HUES64 (cell line): ENCODE data around the gene TGFBR3. TPM values are rescaled to one million over a fixed set of nuclear protein-coding genes. Genes with fewer than 3 reads are reported as not detected.

ENCODE experiments used
- H3K27ac ChIP-seq: 2 replicates; pipeline ENCODE4 v1.7.0; 2013; ENCODE audit warnings: low read depth, low read length, inconsistent platforms
- H3K27me3 ChIP-seq: 2 replicates; pipeline ENCODE4 v1.6.1; 2013; ENCODE audit warnings: mild to moderate bottlenecking, low read length; ENCODE audit not compliant: insufficient read depth
- H3K36me3 ChIP-seq: 2 replicates; pipeline ENCODE4 v1.6.1; 2013; ENCODE audit warnings: mild to moderate bottlenecking, low read length; ENCODE audit not compliant: insufficient read depth
- H3K4me1 ChIP-seq: 2 replicates; pipeline ENCODE4 v1.6.1; 2013; ENCODE audit warnings: mild to moderate bottlenecking, low read length, moderate library complexity; ENCODE audit not compliant: insufficient read depth
- H3K4me3 ChIP-seq: 2 replicates; pipeline ENCODE4 v1.5.1; 2013; ENCODE audit warnings: mild to moderate bottlenecking, low read length, moderate library complexity
- H3K9ac ChIP-seq: 2 replicates; pipeline ENCODE4 v1.6.1; 2013; ENCODE audit warnings: mild to moderate bottlenecking, low read depth, low read length
- H3K9me3 ChIP-seq: 2 replicates; pipeline ENCODE4 v1.6.1; 2013; ENCODE audit warnings: low read depth, low read length; ENCODE audit not compliant: insufficient read depth
- WGBS: fragments of 150-250, 120-280 bp; methylation state at CpG from one replicate; pipeline ENCODE4 v1.1.7; 2013; ENCODE audit warnings: missing lambda C conversion rate; 5-methylcytosine and 5-hydroxymethylcytosine counted together
- polyA plus RNA-seq, 2 experiments: library from polyadenylated mRNA; stranded (reverse); fragments of 50-300 nt; gene quantifications; one replicate each; pipeline ENCODE4 v1.2.3, GENCODE V29; 2013

The TGFBR3 gene
- polyA plus RNA-seq (2013, experiment 1 of 2) = 2.5 TPM
- polyA plus RNA-seq (2013, experiment 2 of 2) = 4.1 TPM

GRCh38 chr1:91885716-91886506 lies at the start of gene TGFBR3:
Gene TGFBR3 (minus strand): TSS chr1:91886151. CDS start chr1:91861531, 24,620 bp downstream.
- peaks cover 47% of the 10 kb centered on the region for H3K27me3 ChIP-seq
- H3K9ac ChIP-seq = peak within 1 kb of the TSS; percentile 78
- no peaks in the 10 kb centered on the region for H3K9me3 ChIP-seq
- peaks cover 7% of the 10 kb centered on the region; the same call in 1 of the 2 replicates for H3K4me1 ChIP-seq
- WGBS = under 1% methylated on average over 92 of the region's 92 CpGs
- H3K27ac ChIP-seq = peak within 1 kb of the TSS; percentile 49; the same call in 1 of the 2 replicates
- peak within 1 kb of the TSS; percentile 90 for H3K4me3 ChIP-seq
- H3K36me3 ChIP-seq = no peaks in the 10 kb centered on the region

DNA sequence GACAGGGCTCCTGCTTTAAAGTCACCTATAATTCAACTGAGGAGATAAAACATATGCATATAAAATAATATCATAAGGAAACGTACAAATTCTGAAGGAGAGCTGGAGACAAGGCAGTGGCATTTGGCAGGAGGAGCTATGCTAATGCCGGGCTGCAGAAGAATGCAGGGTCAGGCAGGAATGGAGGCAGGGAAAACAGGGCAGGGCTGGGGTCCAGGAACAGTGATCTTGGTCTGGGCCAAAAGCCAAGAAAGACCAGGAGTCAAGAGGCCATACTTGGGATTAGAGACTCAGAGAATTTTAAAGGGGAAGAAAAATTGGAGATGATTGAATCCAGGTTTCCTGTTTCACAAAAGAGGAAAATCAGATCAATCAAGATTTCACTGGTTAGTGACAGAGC lies 43.3 kb upstream of the TGFBR3 start:
- Histone ChIP-seq H3K9ac (no peak overlapping the region; the same call in 1 of the 2 replicates), H3K27me3 (no peaks in the 10 kb centered on the region), H3K4me1 (peaks cover 6% of the 10 kb centered on the region; the same call in 1 of the 2 replicates), H3K4me3 (no peak overlapping the region), H3K36me3 (no peaks in the 10 kb centered on the region), H3K9me3 (no peaks in the 10 kb centered on the region), H3K27ac (peak overlapping the region; percentile 23; the same call in 1 of the 2 replicates)
- 47% methylated on average over 2 of the region's 2 CpGs for WGBS

DNA sequence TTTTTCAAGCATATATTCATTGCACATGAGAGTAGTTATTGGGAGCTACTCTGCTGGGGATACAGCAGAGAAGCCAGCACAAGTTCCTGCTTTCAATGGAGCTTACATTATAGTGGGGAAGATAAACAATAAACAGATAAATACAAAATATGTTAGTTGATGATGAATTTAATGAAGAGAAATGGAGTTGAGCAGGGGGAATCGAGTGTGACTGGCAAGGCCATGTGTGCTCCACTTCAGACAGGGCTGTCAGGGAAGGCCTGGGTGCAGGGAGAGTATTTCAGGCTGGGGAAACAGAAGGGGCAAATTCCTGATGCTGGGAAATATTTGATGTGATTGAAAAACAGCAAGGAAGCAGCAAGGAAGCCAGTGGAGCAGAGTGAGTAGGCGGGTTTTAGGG lies 42.1 kb upstream of the TGFBR3 start:
- 92% methylated on average over 2 of the region's 2 CpGs for WGBS
- H3K9ac ChIP-seq = no peak overlapping the region

DNA sequence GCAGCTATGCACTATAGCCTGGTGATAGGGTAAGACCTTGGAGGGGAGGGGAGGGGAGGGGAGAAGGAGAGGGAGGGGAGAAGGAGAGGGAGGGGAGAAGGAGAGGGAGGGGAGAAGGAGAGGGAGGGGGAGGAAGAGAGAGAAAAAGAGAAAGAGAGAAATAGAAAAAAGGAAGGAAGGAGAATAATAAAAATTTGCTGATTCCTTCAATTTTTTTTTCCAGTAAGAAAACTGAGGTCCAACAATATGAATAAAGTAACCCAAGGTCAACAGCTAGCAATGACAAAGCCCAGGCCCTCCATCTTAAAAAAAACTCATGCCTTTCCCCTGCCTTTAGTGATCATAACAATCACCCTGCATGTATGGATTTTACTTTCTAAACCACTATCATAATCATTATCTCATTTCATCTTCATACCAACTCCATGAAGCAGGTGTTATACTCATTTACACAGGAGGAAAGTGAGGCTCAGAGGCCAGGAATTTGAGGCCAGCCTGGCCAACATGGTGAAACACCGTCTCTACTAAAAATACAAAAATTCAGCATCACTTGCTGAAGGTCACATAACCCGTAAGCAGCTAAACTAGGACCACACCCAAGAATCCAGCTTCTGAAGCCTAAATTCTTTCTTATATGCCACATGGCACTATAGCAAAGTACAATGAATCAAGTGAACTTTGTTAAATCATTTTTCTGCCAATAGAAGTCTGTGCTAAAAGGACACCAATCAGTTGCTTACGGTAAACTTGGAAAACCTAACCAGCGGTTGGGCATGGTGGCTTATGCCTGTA lies 39.9 kb upstream of the TGFBR3 start:
- 95% methylated on average over 4 of the region's 4 CpGs for WGBS
- H3K4me3 ChIP-seq = no peak overlapping the region

More for the DNA sequence above, 42.1 kb upstream of the TGFBR3 start:
- no peak overlapping the region for H3K4me3 ChIP-seq
- no peak overlapping the region for H3K27ac ChIP-seq
- no peaks in the 10 kb centered on the region for H3K27me3 ChIP-seq
- peaks cover 6% of the 10 kb centered on the region; the same call in 1 of the 2 replicates for H3K4me1 ChIP-seq
- H3K9me3 ChIP-seq = no peaks in the 10 kb centered on the region
- no peaks in the 10 kb centered on the region for H3K36me3 ChIP-seq

DNA sequence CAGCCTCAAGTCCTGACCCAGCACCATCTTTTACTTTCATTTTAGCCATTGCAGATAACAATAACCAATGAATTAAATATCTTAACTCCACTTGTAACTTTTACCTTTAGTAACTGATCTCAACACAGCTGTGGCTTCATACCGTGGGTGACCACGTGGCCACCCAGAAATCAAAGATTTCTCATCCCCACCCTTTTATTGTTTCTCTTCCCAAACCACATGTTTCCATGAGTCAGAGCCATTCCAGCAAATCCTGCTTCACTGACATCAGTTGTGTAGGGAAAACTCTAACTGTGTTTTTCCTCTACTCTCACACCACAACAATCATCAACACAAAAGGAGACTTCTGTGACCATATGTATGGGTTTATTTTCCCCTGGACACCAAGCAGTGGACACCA lies 38.2 kb upstream of the TGFBR3 start:
- Histone ChIP-seq H3K4me3 (no peak overlapping the region), H3K27me3 (no peaks in the 10 kb centered on the region), H3K9me3 (no peaks in the 10 kb centered on the region), H3K9ac (no peak overlapping the region), H3K36me3 (no peaks in the 10 kb centered on the region), H3K4me1 (peaks cover 2% of the 10 kb centered on the region; the same call in 1 of the 2 replicates), H3K27ac (no peak overlapping the region)
- WGBS = 94% methylated on average over 2 of the region's 2 CpGs

More for the DNA sequence above, 39.9 kb upstream of the TGFBR3 start:
- Histone ChIP-seq H3K4me1 (peaks cover 6% of the 10 kb centered on the region; the same call in 1 of the 2 replicates), H3K27ac (no peak overlapping the region), H3K9ac (no peak overlapping the region), H3K27me3 (no peaks in the 10 kb centered on the region), H3K9me3 (no peaks in the 10 kb centered on the region), H3K36me3 (no peaks in the 10 kb centered on the region)

- H3K9ac ChIP-seq = no peak overlapping the region
- no peak overlapping the region for H3K4me3 ChIP-seq
- no peaks in the 10 kb centered on the region for H3K27me3 ChIP-seq
- no peaks in the 10 kb centered on the region for H3K9me3 ChIP-seq
- no peak overlapping the region for H3K27ac ChIP-seq
- H3K4me1 ChIP-seq = peaks cover 3% of the 10 kb centered on the region; the same call in 1 of the 2 replicates
- 89% methylated on average over 8 of the region's 8 CpGs for WGBS
- H3K36me3 ChIP-seq = no peaks in the 10 kb centered on the region
These were observed 34.0 kb upstream of the TGFBR3 start for GRCh38 chr1:91919962-91920361.

DNA sequence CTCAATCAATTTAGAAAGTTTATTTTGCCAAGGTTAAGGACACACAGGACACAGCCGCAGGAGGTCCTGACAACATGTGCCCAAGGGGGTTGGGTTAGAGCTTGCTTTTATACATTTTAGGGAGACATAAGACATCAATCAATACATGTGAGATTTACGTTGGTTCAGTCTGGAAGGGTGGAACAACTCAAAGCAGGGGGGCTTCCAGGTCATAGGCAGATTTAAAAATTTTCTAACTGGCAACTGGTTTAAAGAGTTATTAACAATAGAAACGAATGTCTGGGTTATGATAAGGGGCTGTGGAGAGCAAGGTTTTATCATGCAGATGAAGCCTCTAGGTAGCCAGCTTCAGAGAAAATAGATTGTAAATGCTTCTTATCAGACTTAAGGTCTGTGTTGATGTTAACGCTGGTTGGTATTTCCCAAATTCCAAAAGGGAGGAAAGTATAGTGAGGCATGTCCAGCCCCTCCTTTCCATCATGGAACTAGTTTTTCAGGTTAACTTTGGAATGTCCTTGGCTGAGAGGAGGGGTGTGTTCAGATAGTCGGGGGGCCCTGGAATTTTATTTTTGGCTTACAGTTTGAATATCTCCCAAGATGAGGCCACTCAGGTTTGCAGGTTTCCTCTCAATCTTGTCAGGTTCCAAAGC lies 31.0 kb upstream of the TGFBR3 start:
- Histone ChIP-seq H3K4me1 (peaks cover 3% of the 10 kb centered on the region; the same call in 1 of the 2 replicates), H3K9me3 (no peaks in the 10 kb centered on the region), H3K27me3 (no peaks in the 10 kb centered on the region), H3K9ac (no peak overlapping the region), H3K36me3 (no peaks in the 10 kb centered on the region), H3K4me3 (no peak overlapping the region), H3K27ac (no peak overlapping the region)
- 70% methylated on average over 5 of the region's 5 CpGs for WGBS

DNA sequence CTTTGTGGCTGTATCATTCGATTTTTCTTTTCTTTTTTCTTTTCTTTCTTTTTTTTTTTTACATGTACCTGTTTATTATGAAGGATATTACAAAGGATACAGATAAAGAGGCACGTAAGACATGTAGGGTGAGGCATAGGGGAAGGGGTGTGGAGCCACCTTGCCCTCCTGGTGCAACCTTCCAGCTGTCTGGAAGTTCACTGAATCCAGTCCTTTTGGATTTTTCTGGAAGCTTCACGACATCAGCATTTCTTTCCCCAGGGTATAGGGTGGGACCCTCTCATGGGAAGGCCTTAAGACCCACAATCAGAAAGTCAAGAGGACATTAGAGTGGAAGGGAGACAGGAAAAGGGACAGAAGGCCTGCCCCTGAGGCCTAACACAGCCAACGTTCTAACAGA lies 30.1 kb upstream of the TGFBR3 start:
- Histone ChIP-seq H3K27me3 (no peaks in the 10 kb centered on the region), H3K9me3 (no peaks in the 10 kb centered on the region), H3K9ac (no peak overlapping the region), H3K36me3 (no peaks in the 10 kb centered on the region), H3K27ac (no peak overlapping the region), H3K4me3 (no peak overlapping the region), H3K4me1 (peaks cover 3% of the 10 kb centered on the region; the same call in 1 of the 2 replicates)
- 88% methylated on average over 3 of the region's 4 CpGs for WGBS

DNA sequence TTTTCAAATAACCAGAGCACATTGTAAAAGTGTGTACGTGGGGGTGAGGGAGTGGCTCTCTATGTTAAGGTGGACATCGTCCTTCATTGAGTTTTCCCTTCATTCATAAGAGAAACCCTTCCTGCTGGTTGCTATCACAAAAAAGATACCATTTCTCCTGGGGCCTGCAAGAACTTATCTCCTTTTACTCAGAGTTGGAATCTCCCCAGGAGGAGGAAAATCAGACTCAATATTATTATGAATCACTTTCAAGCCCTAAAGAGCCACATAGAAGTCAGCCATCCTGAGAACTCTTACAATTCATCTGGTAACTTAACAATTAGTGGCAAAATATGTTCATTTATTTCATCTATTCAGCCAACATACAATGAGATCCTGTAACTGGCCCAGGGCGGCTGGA lies 27.1 kb upstream of the TGFBR3 start:
- no peaks in the 10 kb centered on the region for H3K27me3 ChIP-seq
- WGBS = no CpG with 5 or more reads among the region's 3 CpGs
- no peak overlapping the region for H3K4me3 ChIP-seq
- H3K9me3 ChIP-seq = no peaks in the 10 kb centered on the region
- no peak overlapping the region for H3K9ac ChIP-seq
- H3K4me1 ChIP-seq = peaks cover 3% of the 10 kb centered on the region; the same call in 1 of the 2 replicates
- no peak overlapping the region for H3K27ac ChIP-seq
- H3K36me3 ChIP-seq = no peaks in the 10 kb centered on the region

DNA sequence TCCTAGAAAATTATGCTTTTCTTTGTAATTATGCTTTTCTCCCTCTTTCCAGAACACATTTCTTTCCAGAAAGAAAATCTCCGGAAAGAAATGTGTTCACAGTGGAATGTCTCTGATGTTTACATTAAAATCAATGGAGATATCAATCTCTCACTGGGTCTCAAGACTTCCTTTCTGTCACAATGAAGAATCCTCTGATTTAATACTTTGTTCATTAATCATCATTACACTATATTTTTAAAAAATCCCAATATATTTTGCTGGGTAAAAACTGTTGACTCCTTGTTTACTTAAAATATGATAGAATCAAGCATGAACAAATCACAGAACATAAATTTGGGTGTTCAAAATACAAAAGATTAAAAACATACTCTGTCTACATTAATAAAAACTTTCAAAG lies 26.3 kb upstream of the TGFBR3 start:
- Histone ChIP-seq H3K9ac (no peak overlapping the region), H3K27ac (no peak overlapping the region), H3K36me3 (no peaks in the 10 kb centered on the region), H3K27me3 (no peaks in the 10 kb centered on the region), H3K9me3 (no peaks in the 10 kb centered on the region), H3K4me1 (peaks cover 3% of the 10 kb centered on the region; the same call in 1 of the 2 replicates), H3K4me3 (no peak overlapping the region)
- 80% methylated on average over 1 of the region's 1 CpG for WGBS
